Activated CD4-positive, alpha-beta T cell treated with anti-CD3 and anti-CD28 coated beads for 48 hours (primary cell): ENCODE measurements around the gene OR2B6.

Source experiments
- DNase-seq: peaks from one replicate; pipeline ENCODE4 v3.0.0-alpha.2; 2020

Gene OR2B6

DNA sequence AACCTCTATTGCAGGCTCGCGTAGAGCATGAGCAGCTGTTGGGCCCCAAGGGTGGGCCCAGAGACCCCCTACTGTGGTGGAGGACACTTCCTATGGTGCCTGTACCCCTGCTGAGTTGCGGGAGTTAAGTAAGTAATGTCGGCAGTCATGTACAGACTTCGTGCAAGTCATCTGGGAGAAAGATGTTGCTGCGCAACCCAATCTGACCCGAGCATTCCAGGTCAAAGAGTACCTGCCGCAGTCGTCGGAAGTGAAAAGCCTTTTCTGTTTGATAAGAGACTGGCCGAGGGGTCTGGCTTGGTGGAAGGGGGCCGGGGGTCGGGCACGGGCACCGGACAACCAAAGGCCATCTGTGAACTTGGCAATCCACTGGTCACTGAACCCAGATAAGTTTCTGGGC, 44.3 kb downstream of the OR2B6 start:
- no peak for DNase-seq

DNA sequence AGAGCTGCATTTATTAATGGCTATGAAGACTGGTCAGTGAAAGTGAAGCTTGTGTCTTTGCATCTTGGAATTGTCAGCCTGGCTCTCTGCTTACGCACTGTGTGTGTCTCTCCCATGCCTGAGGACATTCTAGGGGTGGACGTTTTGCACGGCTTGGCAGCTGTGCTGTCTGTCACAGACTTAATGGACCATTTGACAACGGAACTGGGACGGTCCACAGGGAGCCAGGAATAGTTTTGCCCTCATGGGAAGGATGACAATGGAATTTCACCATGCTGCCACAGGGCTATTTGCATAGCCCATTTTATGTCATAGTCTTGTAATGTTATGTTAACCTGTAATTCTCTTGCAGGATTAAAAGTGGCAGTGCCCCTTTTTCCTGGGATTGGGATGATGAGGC, 44.7 kb downstream of the OR2B6 start:
- DNase-seq, result no peak

DNA sequence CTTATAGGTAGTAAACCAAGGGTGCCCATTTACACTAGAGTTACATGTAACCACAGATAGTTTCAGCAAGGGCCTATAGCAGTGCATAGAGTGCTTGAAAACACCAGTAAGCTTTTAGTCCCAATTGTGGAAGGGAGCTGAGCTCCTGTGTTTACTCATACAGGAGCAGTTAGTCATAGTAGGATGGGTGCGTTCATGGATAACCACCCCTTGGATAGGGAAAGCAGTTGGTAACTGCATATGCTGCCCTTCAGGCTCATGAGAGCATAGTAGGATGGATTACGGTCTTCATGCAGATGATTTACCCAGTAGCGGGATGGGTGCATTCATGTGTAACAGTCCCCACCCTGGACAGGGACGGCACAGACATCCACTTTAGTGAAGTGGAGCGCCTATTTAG, 45.1 kb downstream of the OR2B6 start:
- no peak for DNase-seq

DNA sequence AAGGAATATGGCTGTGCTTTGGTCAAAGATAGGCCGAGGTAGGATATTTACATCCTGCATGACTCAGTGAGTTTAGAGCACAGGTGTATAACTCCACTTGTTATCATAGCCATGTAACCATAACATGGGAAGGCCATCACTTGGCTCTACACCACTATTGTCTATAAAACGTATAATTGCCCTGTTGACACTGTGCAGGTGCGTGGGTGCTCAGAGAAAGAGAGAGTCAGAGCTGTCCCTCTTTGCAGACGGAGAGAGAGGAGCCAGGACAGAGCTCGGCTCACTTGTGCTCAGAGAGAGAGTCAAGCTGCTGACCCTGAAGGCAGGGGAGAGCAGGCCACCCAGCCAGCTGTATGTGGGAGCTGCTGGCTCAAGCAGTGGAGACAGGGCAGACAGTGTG, 46.0 kb downstream of the OR2B6 start:
- no peak for DNase-seq

DNA sequence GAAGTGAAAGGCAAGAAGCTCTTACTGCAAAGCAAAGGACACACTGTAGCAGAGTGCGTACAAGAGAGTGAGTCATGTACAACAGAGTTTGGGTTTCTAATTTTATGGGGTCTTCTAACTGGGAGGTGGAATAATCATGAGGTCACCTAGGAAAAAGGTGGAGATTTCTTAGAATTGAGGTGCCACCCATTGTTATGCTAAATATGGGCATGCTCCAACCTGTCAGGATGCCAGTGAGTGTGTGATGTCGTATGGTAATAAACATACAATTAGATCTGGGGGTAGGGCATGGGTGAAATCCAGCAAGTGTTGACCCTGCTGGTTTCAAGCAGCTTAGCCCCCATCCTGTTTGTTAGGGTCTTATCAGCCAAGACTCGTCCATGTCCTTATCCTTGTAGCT, 46.6 kb downstream of the OR2B6 start:
- no peak for DNase-seq

DNA sequence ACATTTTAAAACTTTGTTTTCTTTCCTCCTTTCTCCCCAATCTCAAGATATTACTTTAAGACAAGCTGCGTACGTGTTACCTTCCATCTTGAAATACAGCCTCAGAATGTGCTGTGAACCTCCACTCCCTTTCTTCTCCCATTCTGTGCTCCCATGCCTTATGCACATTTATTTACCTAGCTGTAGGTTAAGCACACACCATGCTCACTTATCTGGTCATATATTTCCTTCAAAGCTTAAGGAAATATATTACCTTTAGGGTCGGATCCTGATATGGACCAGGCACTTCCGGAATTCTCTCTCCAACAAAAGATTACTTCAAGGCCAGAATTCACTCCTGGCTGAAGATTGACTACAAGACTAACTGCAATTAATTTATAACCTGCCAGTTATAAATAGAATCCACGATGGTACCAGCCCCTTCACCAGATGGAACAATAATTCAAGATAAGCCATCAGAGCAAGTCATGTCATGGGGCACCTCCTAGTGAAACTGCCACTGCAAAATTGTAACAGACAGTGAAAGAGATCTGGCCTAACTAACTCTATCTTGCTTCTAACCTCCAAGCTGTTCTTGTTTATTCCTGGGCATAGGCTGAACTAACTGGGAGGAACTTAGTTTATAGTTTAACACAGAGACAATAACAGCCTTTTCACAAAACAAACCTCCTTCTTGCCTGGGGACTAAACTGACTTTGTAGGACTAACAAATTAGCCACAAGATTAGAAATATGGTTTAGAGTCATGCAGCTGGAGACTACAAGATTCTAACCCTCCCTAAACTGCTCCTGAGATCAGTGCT, 47.5 kb downstream of the OR2B6 start:
- no peak for DNase-seq

DNA sequence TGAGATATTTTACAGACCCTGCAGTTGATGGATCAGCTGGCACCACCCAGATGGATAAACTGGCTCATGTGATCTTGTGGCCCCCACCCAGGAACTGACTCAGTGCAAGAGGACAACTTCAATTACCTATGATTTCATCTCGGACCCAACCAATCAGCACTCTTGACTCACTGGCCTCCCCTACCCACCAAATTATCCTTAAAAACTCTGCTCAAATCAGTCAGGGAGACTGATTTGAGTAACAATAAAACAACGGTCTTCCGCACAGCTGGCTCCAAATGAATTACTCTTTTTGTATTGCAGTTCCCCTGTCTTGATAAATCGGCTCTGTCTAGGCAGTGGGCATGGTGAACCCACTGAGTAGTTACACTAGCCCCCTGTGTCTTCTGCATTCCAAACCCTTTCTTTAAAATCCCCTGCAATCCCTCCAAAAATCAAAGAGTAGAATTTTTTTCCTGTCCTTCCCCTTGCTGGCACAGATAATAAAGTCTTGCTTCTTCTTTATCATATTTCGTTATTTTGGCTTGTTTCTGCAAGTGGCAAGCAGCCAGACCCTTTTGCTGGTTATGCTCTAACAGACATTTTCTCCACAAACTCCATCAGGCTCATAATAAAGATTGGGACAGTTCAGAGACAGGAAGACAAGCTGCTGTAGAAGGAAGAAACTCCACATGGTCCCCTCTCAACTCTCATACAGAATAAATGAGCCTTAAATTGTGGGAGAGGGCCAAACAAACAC, 48.3 kb downstream of the OR2B6 start:
- DNase-seq, result no peak

DNA sequence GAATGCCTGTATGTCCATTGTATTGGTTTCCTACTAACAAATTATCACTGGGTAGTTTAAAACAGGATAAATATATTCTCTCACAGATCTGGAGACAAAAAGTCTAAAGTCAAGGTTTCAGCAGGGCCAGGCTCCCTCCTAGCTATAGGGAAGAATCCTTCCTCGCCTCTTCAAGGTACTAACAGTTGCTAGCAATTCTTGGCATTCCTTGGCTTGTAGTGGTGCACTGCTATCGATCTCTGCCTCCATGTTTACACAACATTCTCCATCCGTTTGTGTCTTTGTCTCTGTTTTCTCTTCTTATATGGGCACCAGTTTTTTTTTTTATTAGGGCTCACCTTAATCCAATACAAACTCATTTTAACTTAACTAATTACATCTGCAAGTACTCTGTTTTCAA, 48.9 kb downstream of the OR2B6 start:
- DNase-seq, result no peak
